KG1 (cell line): ENCODE data around the gene ATP13A2.
A peak's percentile ranks its signal among the peaks of the same experiment; 100 is the strongest.

Experiments used
- DNase-seq: peaks from one replicate; lab custom pipeline; 2025; lab: John Stamatoyannopoulos, UW

Gene ATP13A2

GRCh38 chr1:17011439-17012307, at the start of gene ATP13A2:
TSS of gene ATP13A2 (minus strand) at chr1:17011928. CDS start at chr1:17011738, 190 bp downstream.
- peak; percentile 58 for DNase-seq

GRCh38 chr1:17061486-17061885, 49.8 kb upstream of the ATP13A2 start:
- DNase-seq, result no peak

- no peak for DNase-seq
Observed at GRCh38 chr1:17060306-17060749, 48.6 kb upstream of the ATP13A2 start.

- DNase-seq, result peak; percentile 49
Observed at GRCh38 chr1:17059391-17060305, 47.9 kb upstream of the ATP13A2 start.

- no peak for DNase-seq
Observed at GRCh38 chr1:17056551-17056950, 44.8 kb upstream of the ATP13A2 start.

- DNase-seq, result no peak
Observed at GRCh38 chr1:17055801-17056200, 44.1 kb upstream of the ATP13A2 start.

- DNase-seq, result peak; percentile 94
Observed at GRCh38 chr1:17053685-17054410, 42.1 kb upstream of the ATP13A2 start, which contains the start of gene SDHB. TSS of gene SDHB (minus strand) at chr1:17054032. CDS start at chr1:17054019, 13 bp downstream.

GRCh38 chr1:17053086-17053684, 41.5 kb upstream of the ATP13A2 start:
- no peak for DNase-seq

- DNase-seq, result no peak
Observed at GRCh38 chr1:17052641-17053040, 40.9 kb upstream of the ATP13A2 start.

GRCh38 chr1:17052038-17052437, 40.3 kb upstream of the ATP13A2 start:
- DNase-seq, result no peak

- no peak for DNase-seq
Observed at GRCh38 chr1:17047924-17048323, 36.2 kb upstream of the ATP13A2 start.

- DNase-seq, result no peak
Observed at GRCh38 chr1:17046334-17046657, 34.6 kb upstream of the ATP13A2 start.

- DNase-seq, result no peak
Observed at GRCh38 chr1:17045634-17046333, 34.1 kb upstream of the ATP13A2 start.

GRCh38 chr1:17045150-17045549, 33.4 kb upstream of the ATP13A2 start:
- no peak for DNase-seq

- DNase-seq, result no peak
Observed at GRCh38 chr1:17043676-17044075, 31.9 kb upstream of the ATP13A2 start.

- no peak for DNase-seq
Observed at GRCh38 chr1:17040135-17040534, 28.4 kb upstream of the ATP13A2 start.

- no peak for DNase-seq
Observed at GRCh38 chr1:17039522-17039921, 27.8 kb upstream of the ATP13A2 start.

GRCh38 chr1:17033481-17033880, 21.8 kb upstream of the ATP13A2 start:
- DNase-seq, result no peak

- no peak for DNase-seq
Observed at GRCh38 chr1:17032741-17033140, 21.0 kb upstream of the ATP13A2 start.

- no peak for DNase-seq
Observed at GRCh38 chr1:17031436-17031835, 19.7 kb upstream of the ATP13A2 start.

- DNase-seq, result no peak
Observed at GRCh38 chr1:17030206-17030605, 18.5 kb upstream of the ATP13A2 start.
